ENCODE measurements around the gene TNIK.

DNA sequence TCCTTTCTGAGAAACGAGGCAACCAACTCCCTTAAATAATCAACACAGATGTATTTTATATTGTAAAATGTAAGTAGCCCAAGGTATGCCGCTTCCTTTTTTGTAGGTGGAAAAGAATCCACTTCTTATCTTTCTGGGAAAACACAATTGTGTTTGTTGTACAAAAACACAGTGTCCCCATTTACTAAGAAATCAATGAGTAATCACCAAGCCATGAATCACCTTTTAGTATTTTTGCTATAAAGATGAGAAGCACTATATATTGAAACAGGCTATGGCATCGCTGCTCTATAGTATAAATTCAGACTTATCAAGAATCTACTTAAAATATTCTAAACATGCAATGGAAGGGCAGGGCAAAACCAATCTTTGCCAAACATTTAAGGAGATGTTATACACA is 104.0 kb downstream of the TNIK start:
- TF ChIP-seq, protein P1, sequence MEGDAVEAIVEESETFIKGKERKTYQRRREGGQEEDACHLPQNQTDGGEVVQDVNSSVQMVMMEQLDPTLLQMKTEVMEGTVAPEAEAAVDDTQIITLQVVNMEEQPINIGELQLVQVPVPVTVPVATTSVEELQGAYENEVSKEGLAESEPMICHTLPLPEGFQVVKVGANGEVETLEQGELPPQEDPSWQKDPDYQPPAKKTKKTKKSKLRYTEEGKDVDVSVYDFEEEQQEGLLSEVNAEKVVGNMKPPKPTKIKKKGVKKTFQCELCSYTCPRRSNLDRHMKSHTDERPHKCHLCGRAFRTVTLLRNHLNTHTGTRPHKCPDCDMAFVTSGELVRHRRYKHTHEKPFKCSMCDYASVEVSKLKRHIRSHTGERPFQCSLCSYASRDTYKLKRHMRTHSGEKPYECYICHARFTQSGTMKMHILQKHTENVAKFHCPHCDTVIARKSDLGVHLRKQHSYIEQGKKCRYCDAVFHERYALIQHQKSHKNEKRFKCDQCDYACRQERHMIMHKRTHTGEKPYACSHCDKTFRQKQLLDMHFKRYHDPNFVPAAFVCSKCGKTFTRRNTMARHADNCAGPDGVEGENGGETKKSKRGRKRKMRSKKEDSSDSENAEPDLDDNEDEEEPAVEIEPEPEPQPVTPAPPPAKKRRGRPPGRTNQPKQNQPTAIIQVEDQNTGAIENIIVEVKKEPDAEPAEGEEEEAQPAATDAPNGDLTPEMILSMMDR (conservative IDR thresholded peaks at IDR 0.05): no peak
- TF ChIP-seq ZFX (IDR thresholded peaks at IDR 0.05): no peak
